Activated naive CD4-positive, alpha-beta T cell treated with anti-CD3 and anti-CD28 coated beads, Interleukin-2, amount 50 U/mL, for 16 hours (primary cell): Measurements from ENCODE around the gene DMD.
"Not testable (repeated sequence)": the region's sequence is repeated elsewhere in the genome, so short reads cannot be mapped to it uniquely, and the experiment has no call there.

Experiments used
- DNase-seq: peaks from one replicate; pipeline ENCODE4 v3.0.0-alpha.2; 2020

Gene DMD

GRCh38 chrX:31378973-31379372 lies 1832.4 kb downstream of the DMD start:
- not testable (repeated sequence) for DNase-seq

DNA sequence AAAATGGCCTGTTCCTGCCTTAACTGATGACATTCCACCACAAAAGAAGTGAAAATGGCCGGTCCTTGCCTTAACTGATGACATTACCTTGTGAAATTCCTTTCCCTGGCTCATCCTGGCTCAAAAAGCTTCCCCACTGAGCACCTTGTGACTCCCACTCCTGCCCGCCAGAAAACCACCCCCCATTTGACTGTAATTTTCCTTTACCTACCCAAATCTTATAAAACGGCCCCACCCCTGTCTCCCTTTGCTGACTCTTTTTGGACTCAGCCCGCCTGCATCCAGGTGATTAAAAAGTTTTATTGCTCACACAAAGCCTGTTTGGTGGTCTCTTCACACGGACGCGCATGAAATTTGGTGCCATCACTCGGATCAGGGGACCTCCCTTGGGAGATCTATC lies 1833.5 kb downstream of the DMD start:
- DNase-seq = not testable (repeated sequence)

DNA sequence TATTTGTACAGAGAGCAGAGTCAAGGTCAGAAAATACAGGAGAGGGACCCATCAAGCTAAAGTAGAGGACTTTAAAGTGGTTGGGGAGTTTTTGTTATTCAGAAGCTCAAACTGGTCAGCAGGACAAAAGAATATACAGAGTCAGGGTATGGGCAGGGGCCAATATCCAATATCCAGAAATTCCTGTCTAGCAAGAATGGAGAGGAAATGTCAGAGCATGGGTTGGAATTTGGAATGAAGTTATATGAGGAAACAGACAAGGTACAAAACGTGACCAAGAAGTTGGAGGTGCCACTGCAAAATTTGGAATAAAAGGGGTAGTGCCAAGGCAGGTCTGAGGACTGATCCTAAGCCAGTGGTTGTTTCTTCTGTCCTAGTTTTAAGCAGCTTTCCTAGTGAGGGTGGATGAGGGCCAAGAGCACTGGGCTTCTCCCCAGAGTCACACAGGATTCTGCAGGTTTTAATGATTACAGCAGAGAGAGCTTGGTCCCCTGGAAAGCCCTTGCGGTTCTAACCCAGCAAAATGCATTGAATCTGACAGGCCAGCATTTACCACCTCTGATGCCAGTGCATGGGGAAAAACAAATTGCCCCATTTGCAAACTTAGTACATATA lies 1834.8 kb downstream of the DMD start:
- no peak for DNase-seq

GRCh38 chrX:31374786-31375185 lies 1836.6 kb downstream of the DMD start:
- no peak for DNase-seq

GRCh38 chrX:31371956-31372355 lies 1839.4 kb downstream of the DMD start:
- DNase-seq = no peak

DNA sequence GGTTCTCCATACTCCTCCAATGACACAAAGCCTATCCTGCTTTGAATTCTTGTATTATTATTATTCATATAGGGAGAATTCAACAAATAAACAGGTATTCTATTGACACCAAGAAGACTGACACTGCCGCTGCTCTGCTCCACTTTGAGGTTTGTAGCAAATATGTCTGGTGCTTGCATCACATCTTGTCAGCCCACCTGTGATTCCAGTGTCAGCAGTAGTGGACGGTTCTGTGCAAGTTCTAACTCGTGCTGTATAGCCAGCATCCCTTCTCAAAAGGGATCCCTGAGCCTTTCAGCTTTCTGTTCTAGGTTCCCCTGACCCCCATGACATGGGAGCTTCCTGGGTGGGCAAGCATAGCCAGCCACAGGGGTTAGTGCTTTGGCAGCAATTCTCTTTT lies 1843.5 kb downstream of the DMD start:
- no peak for DNase-seq

- no peak for DNase-seq
Observed at GRCh38 chrX:31366041-31366440, 1845.3 kb downstream of the DMD start.

DNA sequence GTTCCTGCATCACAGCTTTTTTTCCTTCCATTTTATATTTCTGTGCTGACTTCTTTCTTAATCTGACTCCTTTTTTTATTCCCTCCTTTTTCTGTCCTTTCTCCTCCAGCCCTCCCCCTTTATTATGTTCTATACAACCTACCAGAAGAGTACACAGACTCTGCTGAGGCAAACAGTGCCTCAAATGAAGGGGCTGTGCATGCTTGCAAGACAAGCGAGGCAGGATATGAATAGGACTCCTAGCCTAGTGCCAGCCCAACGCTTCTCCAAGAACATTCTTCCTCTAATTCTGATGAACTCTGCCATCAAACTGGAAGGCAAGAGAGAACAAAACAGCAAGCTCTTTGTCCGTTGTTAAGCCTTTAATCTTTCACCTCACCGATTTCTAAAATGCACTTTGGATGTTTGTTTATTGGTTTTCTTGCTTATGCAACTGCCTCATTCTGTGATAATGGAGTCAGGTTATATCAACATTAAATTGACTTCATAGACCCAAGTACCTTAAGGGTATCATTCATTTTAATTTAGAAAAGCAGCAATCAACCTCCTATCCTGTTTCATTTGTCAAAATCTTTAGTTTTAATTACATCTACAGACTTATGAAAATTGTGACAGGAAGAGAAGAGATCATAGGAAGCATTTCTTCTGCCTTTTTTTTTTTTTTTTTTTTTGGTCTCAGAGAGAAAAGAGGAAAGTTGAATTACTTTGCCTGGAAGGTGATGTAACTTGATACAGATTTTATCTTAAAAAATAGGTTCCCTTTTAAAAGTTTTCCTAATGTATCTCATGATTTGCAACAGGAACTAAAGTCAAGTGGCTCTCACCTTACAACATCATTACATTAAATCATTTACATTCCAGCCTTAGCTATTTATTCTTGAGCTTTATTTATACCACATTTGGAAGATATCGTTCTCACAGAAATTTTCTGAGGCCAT lies 1854.8 kb downstream of the DMD start:
- no peak for DNase-seq

- DNase-seq = no peak
Observed at GRCh38 chrX:31355206-31355955, 1856.0 kb downstream of the DMD start.

GRCh38 chrX:31353095-31353494 lies 1858.3 kb downstream of the DMD start:
- no peak for DNase-seq

GRCh38 chrX:31350808-31351074 lies 1860.6 kb downstream of the DMD start:
- no peak for DNase-seq

- DNase-seq = no peak
Observed at GRCh38 chrX:31349515-31349914, 1861.8 kb downstream of the DMD start.

DNA sequence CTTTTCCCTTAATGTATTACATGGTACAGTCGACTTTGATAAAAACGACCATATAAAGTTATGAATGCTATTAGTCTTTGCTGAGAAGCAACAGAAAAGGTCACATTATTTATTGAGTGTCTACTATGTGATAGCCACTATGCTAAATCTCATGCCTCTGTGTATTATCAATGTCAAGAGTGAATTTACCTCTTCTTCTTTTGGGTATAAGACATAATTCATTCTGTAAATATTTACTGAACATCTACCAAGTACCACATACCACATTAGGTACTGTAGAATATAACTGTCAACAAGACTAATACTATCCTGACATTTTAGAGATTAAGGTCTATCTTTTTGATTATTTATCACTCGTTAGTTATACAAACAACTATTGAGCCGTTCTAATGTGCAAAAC lies 1870.8 kb downstream of the DMD start:
- DNase-seq = no peak

DNA sequence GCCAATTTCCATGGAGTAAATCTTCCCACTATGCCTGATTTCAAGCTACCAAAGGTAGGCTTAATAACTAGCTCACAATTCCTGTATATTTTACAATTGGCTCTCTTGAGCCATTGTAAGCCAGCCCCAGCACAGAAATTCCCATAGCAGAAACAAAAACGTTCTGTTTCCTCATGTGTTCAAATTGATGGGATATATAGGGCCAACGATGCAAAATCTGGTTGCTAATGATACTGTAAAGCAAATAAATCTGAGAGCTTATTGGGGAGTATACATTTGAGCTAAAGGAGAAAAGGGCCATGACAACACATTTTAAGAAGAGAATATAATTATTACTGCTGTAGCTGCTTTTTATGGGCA lies 1872.4 kb downstream of the DMD start:
- DNase-seq = no peak

DNA sequence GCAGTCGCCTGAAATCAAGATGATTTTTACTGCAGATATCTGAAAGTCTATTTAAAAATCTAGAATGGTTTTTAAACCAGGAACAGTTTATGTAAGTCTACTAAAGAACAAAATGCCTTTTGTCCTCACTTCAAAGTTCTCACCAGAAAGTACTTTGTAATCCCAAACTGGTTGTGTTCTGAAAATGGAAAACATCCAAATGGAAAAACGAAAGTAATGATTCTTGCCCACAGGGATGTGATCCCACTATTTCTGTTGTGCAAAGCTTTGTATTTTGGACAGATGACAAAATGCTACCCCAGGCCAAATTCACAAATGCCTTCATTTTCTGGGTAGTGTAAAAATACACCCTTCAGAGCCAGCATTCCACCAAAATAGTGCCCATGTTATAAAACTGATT lies 1874.0 kb downstream of the DMD start:
- DNase-seq = no peak

- DNase-seq = no peak
Observed at GRCh38 chrX:31336419-31336818, 1874.9 kb downstream of the DMD start.

GRCh38 chrX:31334997-31335396 lies 1876.4 kb downstream of the DMD start:
- DNase-seq = no peak

DNA sequence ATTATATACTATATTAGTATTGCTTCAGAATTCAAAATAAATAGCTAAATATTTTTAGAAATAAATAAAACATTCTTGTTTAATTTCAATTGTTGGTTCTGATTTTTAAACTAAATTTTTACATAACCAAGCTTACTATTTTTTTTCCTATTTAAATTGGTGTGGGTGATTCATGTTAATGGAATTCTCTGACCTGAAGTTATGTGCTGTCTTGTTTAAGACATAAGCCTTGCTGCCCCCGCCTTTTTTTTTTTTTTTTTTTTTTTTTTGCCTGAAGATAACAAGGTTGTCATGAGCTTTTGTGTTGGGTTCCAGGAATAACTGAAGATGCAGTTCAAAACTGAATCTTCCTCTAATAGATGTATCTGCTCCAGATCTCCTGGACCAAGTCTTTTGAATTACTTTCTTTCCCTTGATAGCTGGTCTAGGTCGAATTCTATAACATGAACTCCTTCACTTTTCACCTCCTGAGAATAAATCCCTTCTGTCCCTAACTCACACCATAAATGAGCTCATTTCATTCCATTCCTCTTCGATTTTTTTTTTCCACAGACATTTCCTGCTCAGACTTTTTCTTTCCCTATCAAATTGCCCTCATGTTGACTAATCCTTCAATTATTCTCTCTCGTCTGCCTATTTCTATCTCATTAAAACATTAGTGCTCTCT lies 1878.1 kb downstream of the DMD start:
- no peak for DNase-seq

GRCh38 chrX:31331928-31332327 lies 1879.4 kb downstream of the DMD start:
- DNase-seq = no peak

GRCh38 chrX:31331015-31331414 lies 1880.3 kb downstream of the DMD start:
- no peak for DNase-seq

DNA sequence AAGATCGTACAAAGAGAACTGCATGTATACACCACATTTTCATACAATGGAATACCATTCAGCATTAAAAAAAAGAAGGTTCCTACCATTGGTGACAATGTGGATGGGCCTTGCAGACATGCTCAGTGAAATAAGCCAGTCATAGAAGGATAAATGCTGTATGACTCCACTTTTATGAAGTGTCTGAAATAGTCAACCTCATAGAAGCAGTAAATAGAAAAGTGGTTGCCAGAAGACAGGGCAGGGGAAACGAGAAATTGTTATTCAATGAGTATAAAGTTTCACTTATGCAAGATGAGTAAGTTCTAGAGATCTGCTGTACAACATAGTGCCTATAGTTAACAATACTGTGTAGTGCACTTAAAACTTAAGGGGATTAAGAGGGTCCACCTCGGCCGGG lies 1882.1 kb downstream of the DMD start:
- DNase-seq = no peak

- no peak for DNase-seq
Observed at GRCh38 chrX:31323658-31324057, 1887.7 kb downstream of the DMD start.

DNA sequence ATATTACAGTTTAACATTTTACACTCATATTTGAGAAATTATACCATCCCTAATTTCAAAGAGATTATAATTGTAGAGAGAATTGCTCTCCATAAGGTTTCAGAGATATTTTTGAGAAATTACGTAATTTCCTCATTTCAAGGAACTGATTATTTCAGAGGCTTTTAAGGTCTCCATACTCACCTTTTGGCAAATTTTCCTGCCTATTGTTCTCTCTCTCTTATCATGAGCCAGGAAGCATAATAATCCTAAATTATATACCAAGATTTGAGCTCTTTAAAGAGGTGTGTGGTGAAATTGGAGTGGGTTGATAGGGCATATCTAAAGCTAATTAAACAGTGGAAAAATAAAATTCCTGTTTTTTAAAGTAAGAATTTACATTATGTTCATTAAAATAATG lies 1890.6 kb downstream of the DMD start:
- no peak for DNase-seq

- DNase-seq = no peak
Observed at GRCh38 chrX:31319586-31319985, 1891.8 kb downstream of the DMD start.
